Caco-2 (cell line): ENCODE results near the gene MAGIX. TPM values are rescaled to one million over a fixed set of nuclear protein-coding genes. Genes with fewer than 3 reads are reported as not detected.
"Not testable (repeated sequence)": the region's sequence is repeated elsewhere in the genome, so short reads cannot be mapped to it uniquely, and the experiment has no call there.

Experiments
- BruUV-seq: library from RNA; stranded (reverse); fragments of 400-500 nt; replicated peaks from 2 replicates; lab custom pipeline; 2021; lab: Mats Ljungman, UMichigan
- CTCF ChIA-PET: fragments of 300-600 bp; sonication (Branson Sonifier 250); formaldehyde crosslinking; loops from one replicate; lab custom pipeline; 2022; ENCODE audit warnings: antibody characterized with exemption; lab: Charles Lee
- POLR2A ChIA-PET: fragments of 300-600 bp; sonication (Branson Sonifier 250); formaldehyde crosslinking; loops from one replicate; lab custom pipeline; 2022; ENCODE audit warnings: antibody characterized with exemption; lab: Charles Lee
- DNase-seq, 2 experiments: peaks; one replicate each; pipeline versions ENCODE4 v3.0.0 to v3.0.0-alpha.2; 2020 to 2022
- H3K27me3 ChIP-seq: replicated peaks from 2 replicates; pipeline ENCODE4 v1.6.0; 2011; ENCODE audit warnings: low read length; ENCODE audit not compliant: control insufficient read depth, insufficient read depth
- H3K36me3 ChIP-seq: 2 replicates; pipeline ENCODE4 v1.5.1; 2011; ENCODE audit warnings: low read length; ENCODE audit not compliant: control insufficient read depth, insufficient read depth
- H3K4me1 ChIP-seq: fragments of 250-450 bp; sonication (Bioruptor Pico); 2 replicates; pipeline ENCODE4 v1.5.1; 2020; ENCODE audit warnings: mild to moderate bottlenecking
- H3K4me3 ChIP-seq: 2 replicates; pipeline ENCODE4 v1.5.1; 2011; ENCODE audit warnings: low read depth, mild to moderate bottlenecking, control low read depth, low read length
- H3K9me3 ChIP-seq: fragments of 250-450 bp; sonication (Bioruptor Pico); 2 replicates; pipeline ENCODE4 v1.5.1; 2020; ENCODE audit warnings: mild to moderate bottlenecking, moderate library complexity
- H3K27ac Mint-ChIP-seq: one replicate; pipeline ENCODE4 v1.8.0; 2022; ENCODE audit warnings: mixed read lengths; ENCODE audit not compliant: unreplicated experiment
- H3K27me3 Mint-ChIP-seq: one replicate; pipeline ENCODE4 v1.8.0; 2022; ENCODE audit warnings: mixed read lengths; ENCODE audit not compliant: insufficient read depth, unreplicated experiment
- H3K36me3 Mint-ChIP-seq: one replicate; pipeline ENCODE4 v1.8.0; 2022; ENCODE audit warnings: mild to moderate bottlenecking, mixed read lengths; ENCODE audit not compliant: insufficient read depth, unreplicated experiment
- H3K4me1 Mint-ChIP-seq: one replicate; pipeline ENCODE4 v1.8.0; 2022; ENCODE audit warnings: low read depth, mixed read lengths; ENCODE audit not compliant: unreplicated experiment
- H3K4me3 Mint-ChIP-seq: one replicate; pipeline ENCODE4 v1.8.0; 2022; ENCODE audit warnings: mild to moderate bottlenecking, moderate library complexity, mixed read lengths; ENCODE audit not compliant: unreplicated experiment
- H3K9me3 Mint-ChIP-seq: one replicate; pipeline ENCODE4 v1.8.0; 2022; ENCODE audit warnings: mixed read lengths; ENCODE audit not compliant: unreplicated experiment
- CTCF ChIP-seq, 2 experiments: fragments of 200-600 bp in 1 of 2; IDR thresholded peaks; 1 replicate in 1 of 2; 2 replicates in 1 of 2; pipeline versions ENCODE4 v1.5.1 to v1.8.0; 2011 to 2022; ENCODE audit warnings: antibody characterized with exemption in 1 of 2, control low read depth in 1 of 2, inconsistent platforms in 1 of 2, low read depth in 1 of 2, low read length in 1 of 2, mild to moderate bottlenecking in 1 of 2, moderate library complexity in 1 of 2; ENCODE audit not compliant: insufficient read depth in 1 of 2, severe bottlenecking in 1 of 2, unreplicated experiment in 1 of 2
- intact Hi-C: fragments of 100-400 bp; cut with micrococcal nuclease; formaldehyde crosslinking; loops from one replicate; pipeline ENCODE4 v1.10.0; 2022; ENCODE audit not compliant: unreplicated experiment
- total RNA-seq: library from RNA; stranded (reverse); gene quantifications from 2 replicates; pipeline ENCODE4 v1.2.3, GENCODE V29; 2022

Gene MAGIX
- total RNA-seq, 1 experiment from 2014 or later = 1.5 TPM

- Histone ChIP-seq H3K4me1 (no peaks in the 10 kb centered on the region), H3K27me3 (no peaks in the 10 kb centered on the region), H3K4me3 (no peak overlapping the region), H3K36me3 (no peaks in the 10 kb centered on the region), H3K9me3 (no peaks in the 10 kb centered on the region)
- DNase-seq = no peak
- no peaks in the 10 kb centered on the region for H3K36me3 Mint-ChIP-seq
- intact Hi-C loops = no loop called here
- no peaks in the 10 kb centered on the region for H3K9me3 Mint-ChIP-seq
- ChIA-PET POLR2A (no interaction called here), CTCF (no interaction called here)
- no TSS peak for BruUV-seq
- no peaks in the 10 kb centered on the region for H3K4me1 Mint-ChIP-seq
- H3K27me3 Mint-ChIP-seq = no peaks in the 10 kb centered on the region
- H3K27ac Mint-ChIP-seq = no peak overlapping the region
- TF ChIP-seq CTCF (IDR thresholded peaks at IDR 0.05; ENCODE audit: insufficient read depth in 1 of 2, low read depth in 1 of 2, low read length in 1 of 2, severe bottlenecking in 1 of 2, unreplicated experiment in 1 of 2) = no peak
- H3K4me3 Mint-ChIP-seq = no peak overlapping the region
These were observed 33.1 kb upstream of the MAGIX start for GRCh38 chrX:49129427-49129826.

GRCh38 chrX:49132275-49132674 lies 30.3 kb upstream of the MAGIX start:
- BruUV-seq, H3K36me3 Mint-ChIP-seq, CTCF ChIA-PET, H3K9me3 ChIP-seq, H3K27me3 ChIP-seq, H3K36me3 ChIP-seq, H3K4me1 ChIP-seq, POLR2A ChIA-PET, H3K27ac Mint-ChIP-seq, H3K9me3 Mint-ChIP-seq, H3K4me3 Mint-ChIP-seq, intact Hi-C loops, H3K4me1 Mint-ChIP-seq, H3K4me3 ChIP-seq, DNase-seq, H3K27me3 Mint-ChIP-seq: not testable (repeated sequence)

GRCh38 chrX:49133759-49134158 lies 28.8 kb upstream of the MAGIX start:
- H3K36me3 Mint-ChIP-seq = peaks cover 6% of the 10 kb centered on the region
- DNase-seq = no peak
- ChIA-PET POLR2A (no interaction called here), CTCF (no interaction called here)
- no peaks in the 10 kb centered on the region for H3K9me3 Mint-ChIP-seq
- no peak overlapping the region for H3K4me3 Mint-ChIP-seq
- intact Hi-C loops = no loop called here
- no peak overlapping the region for H3K27ac Mint-ChIP-seq
- BruUV-seq = no TSS peak
- TF ChIP-seq CTCF (IDR thresholded peaks at IDR 0.05; ENCODE audit: insufficient read depth in 1 of 2, low read depth in 1 of 2, low read length in 1 of 2, severe bottlenecking in 1 of 2, unreplicated experiment in 1 of 2) = no peak
- no peaks in the 10 kb centered on the region for H3K9me3 ChIP-seq
- H3K4me1 ChIP-seq = no peaks in the 10 kb centered on the region
- no peaks in the 10 kb centered on the region for H3K36me3 ChIP-seq
- no peaks in the 10 kb centered on the region for H3K27me3 Mint-ChIP-seq
- no peak overlapping the region for H3K4me3 ChIP-seq
- no peaks in the 10 kb centered on the region for H3K4me1 Mint-ChIP-seq
- H3K27me3 ChIP-seq = no peaks in the 10 kb centered on the region

GRCh38 chrX:49137492-49137891 lies 25.1 kb upstream of the MAGIX start:
- H3K36me3 Mint-ChIP-seq = peaks cover 6% of the 10 kb centered on the region
- ChIA-PET CTCF (no interaction called here), POLR2A (no interaction called here)
- no peaks in the 10 kb centered on the region for H3K27me3 ChIP-seq
- BruUV-seq = no TSS peak
- TF ChIP-seq CTCF (IDR thresholded peaks at IDR 0.05; ENCODE audit: insufficient read depth in 1 of 2, low read depth in 1 of 2, low read length in 1 of 2, severe bottlenecking in 1 of 2, unreplicated experiment in 1 of 2) = no peak
- no peaks in the 10 kb centered on the region for H3K27me3 Mint-ChIP-seq
- H3K4me3 Mint-ChIP-seq = no peak overlapping the region
- H3K4me1 ChIP-seq = no peaks in the 10 kb centered on the region
- H3K4me1 Mint-ChIP-seq = no peaks in the 10 kb centered on the region
- H3K9me3 ChIP-seq = no peaks in the 10 kb centered on the region
- no peaks in the 10 kb centered on the region for H3K9me3 Mint-ChIP-seq
- DNase-seq = no peak
- intact Hi-C loops = no loop called here
- no peaks in the 10 kb centered on the region for H3K36me3 ChIP-seq
- no peak overlapping the region for H3K27ac Mint-ChIP-seq
- no peak overlapping the region for H3K4me3 ChIP-seq
